Gastroesophageal sphincter (tissue), 4 donors: ENCODE measurements around the gene RAB21. TPM values are rescaled to one million over a fixed set of nuclear protein-coding genes. Genes with fewer than 3 reads are reported as not detected.

Experiments used
- ATAC-seq: fragments of 150-250 bp; one replicate; pipeline ENCODE4 v1.9.1; 2016; ENCODE audit warnings: mild to moderate bottlenecking, moderate library complexity
- H3K27ac ChIP-seq, 4 donors: fragments of 200-600 bp; sonication (generic) in 3 of 4; 1 replicate in 3 of 4; 2 replicates in 1 of 4; pipeline ENCODE4 v1.5.1; 2016 to 2019
- H3K27me3 ChIP-seq: fragments of 200-600 bp; sonication (generic); one replicate; pipeline ENCODE4 v1.5.1; 2019
- H3K36me3 ChIP-seq, 2 donors: fragments of 200-600 bp; sonication (generic); one replicate each; pipeline ENCODE4 v1.5.1; 2019; ENCODE audit warnings: control low read depth in 1 of 2
- H3K4me1 ChIP-seq, 3 donors: fragments of 200-600 bp; sonication (generic); 1 replicate in 2 of 3; 2 replicates in 1 of 3; pipeline ENCODE4 v1.5.1; 2016 to 2019; ENCODE audit warnings: control low read depth in 2 of 3
- H3K4me3 ChIP-seq, 2 donors: fragments of 200-600 bp; sonication (generic); one replicate each; pipeline ENCODE4 v1.5.1; 2019; ENCODE audit warnings: mild to moderate bottlenecking in 1 of 2, moderate library complexity in 1 of 2
- H3K9me3 ChIP-seq, 3 donors: fragments of 200-600 bp; sonication (generic); one replicate each; pipeline ENCODE4 v1.5.1; 2017 to 2019; ENCODE audit warnings: control low read depth in 2 of 3
- CTCF ChIP-seq, 4 experiments: fragments of 200-600 bp in 2 of 4; fragments of 450-650 bp in 2 of 4; sonication (generic) in 1 of 4; IDR thresholded peaks; one replicate each; pipeline ENCODE4 v1.5.1; 2017 to 2019; ENCODE audit warnings: antibody characterized with exemption in 4 of 4, mild to moderate bottlenecking in 2 of 4, moderate library complexity in 2 of 4
- EP300 ChIP-seq: sonication (generic); formaldehyde crosslinking; IDR thresholded peaks from one replicate; pipeline ENCODE4 v1.6.1; 2017; ENCODE audit warnings: antibody characterized with exemption, mild to moderate bottlenecking
- POLR2A ChIP-seq, 2 donors: fragments of 450-650 bp; IDR thresholded peaks; one replicate each; pipeline ENCODE4 v1.6.1; 2017; ENCODE audit warnings: antibody characterized with exemption in 2 of 2, mild to moderate bottlenecking in 2 of 2, moderate library complexity in 1 of 2
- POLR2AphosphoS5 ChIP-seq: sonication (generic); formaldehyde crosslinking; IDR thresholded peaks from one replicate; pipeline ENCODE4 v1.6.1; 2017; ENCODE audit warnings: antibody characterized with exemption
- WGBS, 2 donors: methylation state at CpG; one replicate each; pipeline ENCODE4 v1.1.5; 2018; ENCODE audit warnings: low coverage in 1 of 2; 5-methylcytosine and 5-hydroxymethylcytosine counted together
- total RNA-seq, 4 donors: library from RNA; depleted of rRNA; stranded (reverse); fragments of >200 nt; gene quantifications; one replicate each; pipeline ENCODE4 v1.1.0, GENCODE V29; 2016

The RAB21 gene
- total RNA-seq, 4 donors from 2014 or later: 31.9 to 85.1 (median 45.8) TPM

GRCh38 chr12:71730936-71731335 is 23.7 kb upstream of the RAB21 start:
- Histone ChIP-seq H3K27me3 (no peaks in the 10 kb centered on the region), H3K4me3 (no peak overlapping the region), H3K27ac (no peak overlapping the region), H3K36me3 (no peaks in the 10 kb centered on the region), H3K9me3 (no peaks in the 10 kb centered on the region), H3K4me1 (no peaks in the 10 kb centered on the region)
- WGBS, 2 donors: 74 to 76% methylated on average over 7 of the region's 7 CpGs
- no peak for TF ChIP-seq EP300
- TF ChIP-seq POLR2AphosphoS5: no peak
- TF ChIP-seq POLR2A (IDR thresholded peaks at IDR 0.05): no peak
- TF ChIP-seq CTCF (IDR thresholded peaks at IDR 0.05): no peak
- ATAC-seq: no peak

- Histone ChIP-seq H3K36me3 (no peaks in the 10 kb centered on the region), H3K27ac (no peak overlapping the region), H3K4me1 (no peaks in the 10 kb centered on the region), H3K4me3 (no peak overlapping the region), H3K27me3 (no peaks in the 10 kb centered on the region), H3K9me3 (no peaks in the 10 kb centered on the region)
- 78 to 85% methylated on average over 12 to 16 of the region's 21 CpGs for WGBS, 2 donors
- ATAC-seq: no peak
- TF ChIP-seq EP300 (no peak), POLR2AphosphoS5 (no peak), CTCF (IDR thresholded peaks at IDR 0.05) (no peak), POLR2A (IDR thresholded peaks at IDR 0.05) (no peak)
Observed at GRCh38 chr12:71731439-71732356, 23.0 kb upstream of the RAB21 start.

- no peak for ATAC-seq
- Histone ChIP-seq H3K36me3 (no peaks in the 10 kb centered on the region), H3K9me3 (no peaks in the 10 kb centered on the region), H3K27ac (no peak overlapping the region), H3K27me3 (no peaks in the 10 kb centered on the region), H3K4me3 (no peak overlapping the region), H3K4me1 (no peaks in the 10 kb centered on the region)
- 69 to 72% methylated on average over 2 to 3 of the region's 3 CpGs for WGBS, 2 donors
- TF ChIP-seq EP300 (no peak), POLR2A (IDR thresholded peaks at IDR 0.05) (no peak), CTCF (IDR thresholded peaks at IDR 0.05) (no peak), POLR2AphosphoS5 (no peak)
Observed at GRCh38 chr12:71732357-71732712, 22.3 kb upstream of the RAB21 start.

GRCh38 chr12:71737197-71737596 is 17.5 kb upstream of the RAB21 start:
- ATAC-seq: no peak
- Histone ChIP-seq H3K27ac (no peak overlapping the region), H3K4me1 (no peaks in the 10 kb centered on the region), H3K4me3 (no peak overlapping the region), H3K27me3 (no peaks in the 10 kb centered on the region), H3K9me3 (no peaks in the 10 kb centered on the region), H3K36me3 (no peaks in the 10 kb centered on the region)
- TF ChIP-seq POLR2A (IDR thresholded peaks at IDR 0.05): no peak
- no peak for TF ChIP-seq POLR2AphosphoS5
- no peak for TF ChIP-seq EP300
- TF ChIP-seq CTCF (IDR thresholded peaks at IDR 0.05): no peak
- 86% methylated on average over 1 of the region's 1 CpG for WGBS, 2 donors

GRCh38 chr12:71742998-71743397 is 11.7 kb upstream of the RAB21 start:
- H3K27ac ChIP-seq: no peak overlapping the region
- H3K27me3 ChIP-seq: peaks cover 4% of the 10 kb centered on the region
- H3K9me3 ChIP-seq: no peaks in the 10 kb centered on the region
- no peak for ATAC-seq
- no peaks in the 10 kb centered on the region for H3K4me1 ChIP-seq
- TF ChIP-seq EP300 (no peak), CTCF (IDR thresholded peaks at IDR 0.05) (no peak), POLR2A (IDR thresholded peaks at IDR 0.05) (no peak), POLR2AphosphoS5 (no peak)
- no peak overlapping the region for H3K4me3 ChIP-seq
- 33% methylated on average over 1 of the region's 1 CpG; no CpG with 5 or more reads in 1 of the 2 donors for WGBS, 2 donors
- no peaks in the 10 kb centered on the region for H3K36me3 ChIP-seq
